GM12872 (cell line): ENCODE measurements around the gene DHRS1.

Source experiments
- CTCF ChIP-seq: IDR thresholded peaks from 3 replicates; pipeline ENCODE4 v1.5.1; 2011; ENCODE audit warnings: low read depth, mild to moderate bottlenecking, low read length, moderate library complexity; ENCODE audit not compliant: insufficient read depth

DHRS1 gene

GRCh38 chr14:24299255-24300191 lies at the start of gene DHRS1, which contains the start of gene NOP9:
TSS of gene DHRS1 (minus strand) at chr14:24299780. CDS start at chr14:24299106, 674 bp downstream.
TSS of gene NOP9 (plus strand) at chr14:24299850. CDS start at chr14:24299955, 105 bp downstream.
- TF ChIP-seq CTCF: no peak

- no peak for TF ChIP-seq CTCF
Observed at GRCh38 chr14:24348186-24348585, 48.6 kb upstream of the DHRS1 start.

- no peak for TF ChIP-seq CTCF
Observed at GRCh38 chr14:24347134-24347533, 47.6 kb upstream of the DHRS1 start.

GRCh38 chr14:24343795-24344660 lies 44.4 kb upstream of the DHRS1 start:
- TF ChIP-seq CTCF: no peak

- no peak for TF ChIP-seq CTCF
Observed at GRCh38 chr14:24342889-24343288, 43.3 kb upstream of the DHRS1 start.

GRCh38 chr14:24340606-24341005 lies 41.0 kb upstream of the DHRS1 start:
- no peak for TF ChIP-seq CTCF
